GM19043 (cell line): ENCODE data around the gene SEPTIN6.

Experiments used
- ATAC-seq: cut with Tn5 transposase; IDR thresholded peaks from one replicate; pipeline ENCODE4 v1.9.1; 2021; ENCODE audit warnings: low read depth; ENCODE audit not compliant: unreplicated experiment

Gene SEPTIN6

GRCh38 chrX:119693040-119693995, at the start of gene SEPTIN6:
Gene SEPTIN6, minus strand, starts transcription at chrX:119693168. Its CDS starts 63 bp downstream, at chrX:119693105.
- peak; percentile 64 for ATAC-seq

- no peak for ATAC-seq
These were observed 45.8 kb upstream of the SEPTIN6 start for GRCh38 chrX:119738742-119739141.

GRCh38 chrX:119736206-119736764, 43.3 kb upstream of the SEPTIN6 start:
- no peak for ATAC-seq

- ATAC-seq: no peak
These were observed 42.5 kb upstream of the SEPTIN6 start for GRCh38 chrX:119735467-119735866.

- no peak for ATAC-seq
These were observed 42.0 kb upstream of the SEPTIN6 start for GRCh38 chrX:119734897-119735339.

- ATAC-seq: no peak
These were observed 36.6 kb upstream of the SEPTIN6 start for GRCh38 chrX:119729408-119730201.

GRCh38 chrX:119728487-119728886, 35.5 kb upstream of the SEPTIN6 start:
- ATAC-seq: no peak

- no peak for ATAC-seq
These were observed 34.1 kb upstream of the SEPTIN6 start for GRCh38 chrX:119726900-119727555.

- no peak for ATAC-seq
These were observed 29.0 kb upstream of the SEPTIN6 start for GRCh38 chrX:119721926-119722325.

GRCh38 chrX:119721487-119721886, 28.5 kb upstream of the SEPTIN6 start:
- no peak for ATAC-seq

- no peak for ATAC-seq
These were observed 16.7 kb upstream of the SEPTIN6 start for GRCh38 chrX:119709630-119710029.

GRCh38 chrX:119708936-119709335, 16.0 kb upstream of the SEPTIN6 start:
- no peak for ATAC-seq

- no peak for ATAC-seq
These were observed 13.6 kb upstream of the SEPTIN6 start for GRCh38 chrX:119706616-119707015.

GRCh38 chrX:119698845-119699244, 5.9 kb upstream of the SEPTIN6 start:
- ATAC-seq: no peak

- ATAC-seq: no peak
These were observed 3.4 kb upstream of the SEPTIN6 start for GRCh38 chrX:119696251-119696890.

- ATAC-seq: no peak
These were observed 2.6 kb upstream of the SEPTIN6 start for GRCh38 chrX:119695535-119696050.

- no peak for ATAC-seq
These were observed 1.9 kb upstream of the SEPTIN6 start for GRCh38 chrX:119694601-119695534.

GRCh38 chrX:119693996-119694451, 1.1 kb upstream of the SEPTIN6 start:
- ATAC-seq: no peak
